GM23338 (cell line): Measurements from ENCODE around the gene NCOA7. TPM values are rescaled to one million over a fixed set of nuclear protein-coding genes. Genes with fewer than 3 reads are reported as not detected.
A peak's percentile ranks its signal among the peaks of the same experiment; 100 is the strongest.

Experiments
- ATAC-seq: fragments of 200-7000 bp; cut with Tn5 transposase; 3 replicates; pipeline ENCODE4 v1.9.1; 2020
- DNase-seq: peaks from one replicate; pipeline ENCODE4 v3.0.0-alpha.2; 2015; ENCODE audit warnings: low spot score
- H2AFZ ChIP-seq: fragments of 200-600 bp; sonication (generic); 2 replicates; pipeline ENCODE4 v1.8.0; 2016; ENCODE audit warnings: antibody characterized with exemption, mild to moderate bottlenecking, moderate library complexity
- H3F3A ChIP-seq: fragments of 200-600 bp; sonication (generic); replicated peaks from 2 replicates; pipeline ENCODE4 v1.8.0; 2017; ENCODE audit warnings: antibody characterized with exemption, mixed run types, low read depth
- H3K27ac ChIP-seq: fragments of 200-600 bp; sonication (generic); 2 replicates; pipeline ENCODE4 v1.6.1; 2016; ENCODE audit warnings: low read depth
- H3K27me3 ChIP-seq: fragments of 200-600 bp; sonication (generic); 2 replicates; pipeline ENCODE4 v1.8.0; 2016; ENCODE audit warnings: mild to moderate bottlenecking, mixed run types, moderate library complexity; ENCODE audit not compliant: insufficient read depth
- H3K36me3 ChIP-seq: fragments of 200-600 bp; sonication (generic); 2 replicates; pipeline ENCODE4 v1.8.0; 2016; ENCODE audit warnings: mild to moderate bottlenecking; ENCODE audit not compliant: insufficient read depth
- H3K4me1 ChIP-seq: fragments of 200-600 bp; sonication (generic); 2 replicates; pipeline ENCODE4 v1.8.0; 2016; ENCODE audit warnings: mild to moderate bottlenecking, moderate library complexity; ENCODE audit not compliant: insufficient read depth
- H3K4me2 ChIP-seq: fragments of 200-600 bp; sonication (generic); 2 replicates; pipeline ENCODE4 v1.7.1; 2017; ENCODE audit warnings: mixed run types
- H3K4me3 ChIP-seq: fragments of 200-600 bp; sonication (generic); 2 replicates; pipeline ENCODE4 v1.6.1; 2016; ENCODE audit warnings: mixed run types
- H3K79me2 ChIP-seq: fragments of 200-600 bp; sonication (generic); replicated peaks from 2 replicates; pipeline ENCODE4 v1.8.0; 2017; ENCODE audit warnings: mild to moderate bottlenecking; ENCODE audit not compliant: insufficient read depth
- H3K9me2 ChIP-seq: fragments of 200-600 bp; sonication (generic); 2 replicates; pipeline ENCODE4 v1.8.0; 2017; ENCODE audit not compliant: insufficient read depth
- H4K20me1 ChIP-seq: fragments of 200-600 bp; sonication (generic); replicated peaks from 2 replicates; pipeline ENCODE4 v1.8.0; 2017; ENCODE audit warnings: mild to moderate bottlenecking; ENCODE audit not compliant: insufficient read depth
- H3K27ac Mint-ChIP-seq: 2 replicates; pipeline ENCODE4 v1.8.0; 2020; ENCODE audit warnings: inconsistent platforms, mild to moderate bottlenecking, moderate library complexity, mixed read lengths
- H3K27me3 Mint-ChIP-seq: 3 replicates; pipeline ENCODE4 v1.8.0; 2022; ENCODE audit warnings: low read depth, mild to moderate bottlenecking, moderate library complexity, mixed read lengths, inconsistent platforms; ENCODE audit not compliant: insufficient read depth, poor library complexity
- H3K36me3 Mint-ChIP-seq: 3 replicates; pipeline ENCODE4 v1.8.0; 2021; ENCODE audit warnings: low read depth, mild to moderate bottlenecking, inconsistent platforms, moderate library complexity, mixed read lengths
- H3K4me1 Mint-ChIP-seq: 3 replicates; pipeline ENCODE4 v1.8.0; 2020; ENCODE audit warnings: mild to moderate bottlenecking, inconsistent platforms, mixed read lengths
- H3K4me3 Mint-ChIP-seq: 3 replicates; pipeline ENCODE4 v1.8.0; 2021; ENCODE audit warnings: moderate library complexity, mild to moderate bottlenecking, inconsistent platforms, mixed read lengths
- H3K9me3 Mint-ChIP-seq: 3 replicates; pipeline ENCODE4 v1.8.0; 2020; ENCODE audit warnings: moderate library complexity, mild to moderate bottlenecking, inconsistent platforms, mixed read lengths
- CTCF ChIP-seq, 2 experiments: fragments of 200-600 bp in 1 of 2; sonication (generic) in 1 of 2; conservative IDR thresholded peaks; 2 replicates each; pipeline versions ENCODE4 v1.5.1 to v1.6.1; 2016 to 2017; ENCODE audit warnings: antibody characterized with exemption in 2 of 2, low read depth in 2 of 2, mild to moderate bottlenecking in 2 of 2, moderate library complexity in 1 of 2
- EZH2 ChIP-seq: fragments of 200-600 bp; sonication (generic); IDR thresholded peaks from one replicate; pipeline ENCODE4 v1.8.0; 2017; ENCODE audit warnings: antibody characterized with exemption, mild to moderate bottlenecking, low read depth; ENCODE audit not compliant: unreplicated experiment
- NANOG ChIP-seq: IDR thresholded peaks from 2 replicates; pipeline ENCODE4 v1.6.1; 2016; ENCODE audit warnings: antibody characterized with exemption, borderline replicate concordance
- POLR2AphosphoS5 ChIP-seq: IDR thresholded peaks from 2 replicates; pipeline ENCODE4 v1.6.1; 2016; ENCODE audit warnings: antibody characterized with exemption, low read depth
- ZNF462 ChIP-seq: fragments of 250-450 bp; sonication (Bioruptor Pico); IDR thresholded peaks from 2 replicates; pipeline ENCODE4 v1.5.0; 2020; ENCODE audit warnings: mild to moderate bottlenecking, moderate library complexity
- polyA plus RNA-seq: library from polyadenylated mRNA; unstranded; fragments of >200 nt; fragmentation: Nextera tagmentation; extraction: Ambion mirVana; gene quantifications from 2 replicates; pipeline ENCODE4 v1.2.1, GENCODE V29; 2016
- total RNA-seq: library from RNA; depleted of rRNA; stranded (reverse); fragments of >200 nt; shearing (Covaris generic); gene quantifications from 2 replicates; pipeline ENCODE4 v1.2.3, GENCODE V29; 2014
- TF ChIP-seq, protein P1 (sequence below): IDR thresholded peaks from one replicate; pipeline ENCODE4 v1.6.1; 2018; ENCODE audit warnings: antibody characterized with exemption; ENCODE audit not compliant: unreplicated experiment

Gene NCOA7
- total and polyA plus RNA-seq, 2 experiments from 2014 or later = 9.3 to 15.7 TPM

- H4K20me1 ChIP-seq = no peaks in the 10 kb centered on the region
- no peak overlapping the region for H2AFZ ChIP-seq
- no peak overlapping the region for H3K4me3 ChIP-seq
- H3K36me3 Mint-ChIP-seq = no peaks in the 10 kb centered on the region
- peaks cover 3% of the 10 kb centered on the region; the same call in 2 of the 3 replicates for H3K4me1 Mint-ChIP-seq
- H3K27ac Mint-ChIP-seq = peak overlapping the region; percentile 92
- no peaks in the 10 kb centered on the region for H3K27me3 ChIP-seq
- DNase-seq (peak; percentile 89), ATAC-seq (peak; percentile 81)
- no peaks in the 10 kb centered on the region; the same call in 1 of the 2 replicates for H3K4me1 ChIP-seq
- H3K4me2 ChIP-seq = no peak overlapping the region
- H3K4me3 Mint-ChIP-seq = no peak overlapping the region
- H3K36me3 ChIP-seq = no peaks in the 10 kb centered on the region
- no peaks in the 10 kb centered on the region for H3K79me2 ChIP-seq
- peaks cover 1% of the 10 kb centered on the region for H3K27me3 Mint-ChIP-seq
- no peaks in the 10 kb centered on the region for H3K9me3 Mint-ChIP-seq
- no peak overlapping the region for H3K27ac ChIP-seq
- no peaks in the 10 kb centered on the region for H3F3A ChIP-seq
- H3K9me2 ChIP-seq = no peaks in the 10 kb centered on the region
- TF ChIP-seq CTCF (conservative IDR thresholded peaks at IDR 0.05; ENCODE audit: low read depth in 2 of 2) (peak; percentile 73 to 92), NANOG (no peak)
Measured at GRCh38 chr6:125888989-125889656, 98.4 kb downstream of the NCOA7 start.

DNA sequence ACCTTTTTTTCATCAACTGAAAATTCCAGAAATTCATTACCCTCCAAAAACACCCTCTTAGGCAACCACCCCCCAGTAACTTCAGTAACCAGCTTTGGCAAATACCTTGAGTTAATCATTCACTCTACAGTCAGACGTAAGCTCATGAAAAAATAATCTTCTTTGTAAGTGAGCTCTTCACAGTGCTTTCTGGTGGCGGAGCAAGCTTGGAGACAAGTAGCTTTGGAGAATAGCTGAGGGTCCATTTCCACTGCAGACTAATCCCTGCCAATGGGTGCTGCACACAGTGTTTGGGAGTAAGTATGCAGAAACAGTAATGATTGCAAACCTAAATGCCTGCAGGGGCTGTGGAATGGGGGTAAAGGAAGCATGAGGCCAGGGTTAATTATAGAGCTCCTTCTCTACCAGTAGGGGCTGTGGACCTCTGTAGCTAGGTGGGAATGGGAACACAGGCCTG, 109.0 kb downstream of the NCOA7 start:
- H3K36me3 Mint-ChIP-seq = no peaks in the 10 kb centered on the region
- ATAC-seq (peak; percentile 92), DNase-seq (peak; percentile 47)
- Histone ChIP-seq H3K4me3 (no peak overlapping the region), H3K27me3 (no peaks in the 10 kb centered on the region), H3K4me1 (no peaks in the 10 kb centered on the region), H2AFZ (no peak overlapping the region), H3K4me2 (no peak overlapping the region), H3K79me2 (no peaks in the 10 kb centered on the region), H3K36me3 (no peaks in the 10 kb centered on the region), H3K27ac (no peak overlapping the region), H3F3A (no peaks in the 10 kb centered on the region), H3K9me2 (no peaks in the 10 kb centered on the region), H4K20me1 (no peaks in the 10 kb centered on the region)
- no peak overlapping the region for H3K4me3 Mint-ChIP-seq
- no peaks in the 10 kb centered on the region for H3K9me3 Mint-ChIP-seq
- peaks cover 1% of the 10 kb centered on the region for H3K27me3 Mint-ChIP-seq
- peaks cover 7% of the 10 kb centered on the region for H3K4me1 Mint-ChIP-seq
- peak overlapping the region; percentile 25; the same call in 1 of the 2 replicates for H3K27ac Mint-ChIP-seq
- TF ChIP-seq CTCF (conservative IDR thresholded peaks at IDR 0.05; ENCODE audit: low read depth in 2 of 2) (peak in 1 of 2 experiments; percentile 31; a peak in 1 of 4 replicates), EZH2 (no peak), ZNF462 (CRISPR knock-in tag) (no peak), POLR2AphosphoS5 (no peak)
- TF ChIP-seq, protein P1, sequence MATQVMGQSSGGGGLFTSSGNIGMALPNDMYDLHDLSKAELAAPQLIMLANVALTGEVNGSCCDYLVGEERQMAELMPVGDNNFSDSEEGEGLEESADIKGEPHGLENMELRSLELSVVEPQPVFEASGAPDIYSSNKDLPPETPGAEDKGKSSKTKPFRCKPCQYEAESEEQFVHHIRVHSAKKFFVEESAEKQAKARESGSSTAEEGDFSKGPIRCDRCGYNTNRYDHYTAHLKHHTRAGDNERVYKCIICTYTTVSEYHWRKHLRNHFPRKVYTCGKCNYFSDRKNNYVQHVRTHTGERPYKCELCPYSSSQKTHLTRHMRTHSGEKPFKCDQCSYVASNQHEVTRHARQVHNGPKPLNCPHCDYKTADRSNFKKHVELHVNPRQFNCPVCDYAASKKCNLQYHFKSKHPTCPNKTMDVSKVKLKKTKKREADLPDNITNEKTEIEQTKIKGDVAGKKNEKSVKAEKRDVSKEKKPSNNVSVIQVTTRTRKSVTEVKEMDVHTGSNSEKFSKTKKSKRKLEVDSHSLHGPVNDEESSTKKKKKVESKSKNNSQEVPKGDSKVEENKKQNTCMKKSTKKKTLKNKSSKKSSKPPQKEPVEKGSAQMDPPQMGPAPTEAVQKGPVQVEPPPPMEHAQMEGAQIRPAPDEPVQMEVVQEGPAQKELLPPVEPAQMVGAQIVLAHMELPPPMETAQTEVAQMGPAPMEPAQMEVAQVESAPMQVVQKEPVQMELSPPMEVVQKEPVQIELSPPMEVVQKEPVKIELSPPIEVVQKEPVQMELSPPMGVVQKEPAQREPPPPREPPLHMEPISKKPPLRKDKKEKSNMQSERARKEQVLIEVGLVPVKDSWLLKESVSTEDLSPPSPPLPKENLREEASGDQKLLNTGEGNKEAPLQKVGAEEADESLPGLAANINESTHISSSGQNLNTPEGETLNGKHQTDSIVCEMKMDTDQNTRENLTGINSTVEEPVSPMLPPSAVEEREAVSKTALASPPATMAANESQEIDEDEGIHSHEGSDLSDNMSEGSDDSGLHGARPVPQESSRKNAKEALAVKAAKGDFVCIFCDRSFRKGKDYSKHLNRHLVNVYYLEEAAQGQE = no peak
